Posterior cingulate gyrus (tissue), 11 donors: ENCODE measurements around the gene STAT1.
"Not testable (repeated sequence)": the region's sequence is repeated elsewhere in the genome, so short reads cannot be mapped to it uniquely, and the experiment has no call there.

Experiments used
- DNase-seq, 10 donors: peaks; one replicate each; pipeline versions ENCODE4 v3.0.0 to v3.0.0-alpha.2; 2020 to 2021; ENCODE audit warnings: mixed read lengths in 3 of 10
- intact Hi-C: fragments of 100-400 bp; cut with DNase I; formaldehyde crosslinking; loops from one replicate; pipeline ENCODE4 v1.15.1; 2023

The STAT1 gene

GRCh38 chr2:190970160-190970559 is 43.8 kb downstream of the STAT1 start:
- intact Hi-C loops, result no loop called here
- DNase-seq, result no peak

- intact Hi-C loops, result no loop called here
- DNase-seq, result no peak
Measured at GRCh38 chr2:190968522-190968921, 45.4 kb downstream of the STAT1 start.

- intact Hi-C loops, result no loop called here
- DNase-seq, result no peak
Measured at GRCh38 chr2:190965580-190966222, 48.3 kb downstream of the STAT1 start.

GRCh38 chr2:190964170-190964795 is 49.7 kb downstream of the STAT1 start:
- intact Hi-C loops, result no loop called here
- DNase-seq, result no peak

GRCh38 chr2:190963088-190963487 is 50.9 kb downstream of the STAT1 start:
- DNase-seq, result no peak
- intact Hi-C loops, result no loop called here

GRCh38 chr2:190961918-190962487 is 52.0 kb downstream of the STAT1 start:
- intact Hi-C loops, result no loop called here
- DNase-seq, result no peak

GRCh38 chr2:190961117-190961516 is 52.9 kb downstream of the STAT1 start:
- intact Hi-C loops, DNase-seq: not testable (repeated sequence)

GRCh38 chr2:190959911-190960788 is 53.8 kb downstream of the STAT1 start:
- DNase-seq, result no peak
- intact Hi-C loops, result no loop called here

- DNase-seq, result no peak
Measured at GRCh38 chr2:190953257-190953656, 60.7 kb downstream of the STAT1 start.

GRCh38 chr2:190950566-190950991 is 63.4 kb downstream of the STAT1 start:
- DNase-seq, result no peak
- intact Hi-C loops, result no loop called here

More at GRCh38 chr2:190953257-190953656, 60.7 kb downstream of the STAT1 start:
- intact Hi-C loops, result no loop called here

GRCh38 chr2:190948671-190949070 is 65.3 kb downstream of the STAT1 start:
- DNase-seq, result no peak
- intact Hi-C loops, result no loop called here

- intact Hi-C loops, result no loop called here
- no peak for DNase-seq
Measured at GRCh38 chr2:190947711-190948251, 66.2 kb downstream of the STAT1 start.

- intact Hi-C loops, result no loop called here
- no peak for DNase-seq
Measured at GRCh38 chr2:190947141-190947540, 66.8 kb downstream of the STAT1 start.

GRCh38 chr2:190943706-190944105 is 70.3 kb downstream of the STAT1 start:
- intact Hi-C loops, result no loop called here
- no peak for DNase-seq

GRCh38 chr2:190942697-190943096 is 71.3 kb downstream of the STAT1 start:
- intact Hi-C loops, result no loop called here
- no peak for DNase-seq

- intact Hi-C loops, result no loop called here
- no peak for DNase-seq
Measured at GRCh38 chr2:190941571-190941970, 72.4 kb downstream of the STAT1 start.

GRCh38 chr2:190940454-190940853 is 73.5 kb downstream of the STAT1 start:
- intact Hi-C loops, result no loop called here
- DNase-seq, result no peak

- intact Hi-C loops, result no loop called here
- DNase-seq, result no peak
Measured at GRCh38 chr2:190938771-190939335, 75.1 kb downstream of the STAT1 start.

GRCh38 chr2:190935054-190935453 is 78.9 kb downstream of the STAT1 start:
- DNase-seq, result no peak
- intact Hi-C loops, result no loop called here

- intact Hi-C loops, result no loop called here
- no peak for DNase-seq
Measured at GRCh38 chr2:190933361-190933760, 80.6 kb downstream of the STAT1 start.
